Neutrophil (primary cell): Measurements from ENCODE around the gene ENG.
"Not testable (repeated sequence)": the region's sequence is repeated elsewhere in the genome, so short reads cannot be mapped to it uniquely, and the experiment has no call there.

Experiments used
- H3K27ac ChIP-seq: fragments of 200-600 bp; sonication (generic); 2 replicates; pipeline ENCODE4 v1.5.1; 2016; ENCODE audit warnings: mild to moderate bottlenecking, moderate library complexity
- H3K27me3 ChIP-seq: fragments of 200-600 bp; sonication (generic); 2 replicates; pipeline ENCODE4 v1.6.0; 2016; ENCODE audit warnings: mild to moderate bottlenecking
- H3K36me3 ChIP-seq: fragments of 200-600 bp; sonication (generic); 2 replicates; pipeline ENCODE4 v1.5.1; 2017
- H3K4me1 ChIP-seq, 2 experiments: fragments of 200-600 bp in 1 of 2; sonication (generic) in 1 of 2; 1 replicate in 1 of 2; 2 replicates in 1 of 2; pipeline versions ENCODE4 v1.5.1 to v1.6.1; 2013 to 2016; ENCODE audit warnings: low read depth in 1 of 2, low read length in 1 of 2, mild to moderate bottlenecking in 1 of 2, moderate library complexity in 1 of 2; ENCODE audit not compliant: control insufficient read depth in 1 of 2, insufficient read depth in 1 of 2
- H3K4me3 ChIP-seq, 2 experiments: fragments of 200-600 bp in 1 of 2; sonication (generic) in 1 of 2; 1 replicate in 1 of 2; 2 replicates in 1 of 2; pipeline ENCODE4 v1.5.1; 2013 to 2016; ENCODE audit warnings: low read depth in 1 of 2, low read length in 1 of 2, mild to moderate bottlenecking in 1 of 2, moderate library complexity in 1 of 2
- H3K9me3 ChIP-seq: fragments of 200-600 bp; sonication (generic); 2 replicates; pipeline ENCODE4 v1.5.1; 2016
- TF ChIP-seq, protein P1 (sequence below): fragments of 200-600 bp; sonication (generic); IDR thresholded peaks from 2 replicates; pipeline ENCODE4 v1.5.1; 2016; ENCODE audit warnings: antibody characterized with exemption

The ENG gene

DNA sequence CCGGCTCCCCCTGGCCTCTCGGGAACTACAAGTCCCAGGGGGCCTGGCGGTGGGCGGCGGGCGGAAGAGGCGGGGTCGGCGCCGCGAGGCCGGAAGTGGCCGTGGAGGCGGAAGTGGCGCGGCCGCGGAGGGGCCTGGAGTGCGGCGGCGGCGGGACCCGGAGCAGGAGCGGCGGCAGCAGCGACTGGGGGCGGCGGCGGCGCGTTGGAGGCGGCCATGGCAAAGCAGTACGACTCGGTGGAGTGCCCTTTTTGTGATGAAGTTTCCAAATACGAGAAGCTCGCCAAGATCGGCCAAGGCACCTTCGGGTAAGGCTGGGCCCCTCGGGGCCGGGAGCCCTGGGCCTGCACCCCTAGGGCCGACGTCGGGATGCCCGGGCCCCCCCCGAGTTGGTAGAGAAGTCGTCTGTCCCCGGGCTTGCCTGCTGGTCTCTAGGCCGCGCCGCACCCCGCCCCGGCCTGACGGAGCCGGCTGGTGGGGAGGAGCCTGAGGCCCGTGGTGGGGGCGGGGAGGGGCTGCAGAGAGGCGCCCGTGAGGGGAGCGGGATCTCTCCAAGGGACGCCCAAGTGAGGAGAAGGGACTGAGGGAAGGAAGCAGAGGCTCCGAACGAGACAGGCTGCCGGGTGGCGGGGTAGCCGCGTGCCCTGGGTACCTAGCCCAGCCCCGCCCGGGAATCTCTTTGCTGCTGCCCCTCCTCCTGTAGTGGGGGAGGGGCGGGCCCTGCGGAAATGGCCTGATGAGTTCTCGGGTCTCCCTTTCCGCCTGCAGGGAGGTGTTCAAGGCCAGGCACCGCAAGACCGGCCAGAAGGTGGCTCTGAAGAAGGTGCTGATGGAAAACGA is 68.3 kb downstream of the ENG start, which contains the start of gene CDK9:
Gene CDK9 (plus strand): TSS at position 102 of the 840 bp plus-strand sequence. CDS start 115 bp downstream, at position 217.
- Histone ChIP-seq H3K36me3 (peaks cover 44% of the 10 kb centered on the region), H3K27ac (peak within 1 kb of the TSS; percentile 90), H3K9me3 (no peaks in the 10 kb centered on the region), H3K4me3 (peak within 1 kb of the TSS; percentile 79 to 97), H3K4me1 (peaks cover 54% of the 10 kb centered on the region in 2 experiments), H3K27me3 (no peaks in the 10 kb centered on the region)
- TF ChIP-seq, protein P1, sequence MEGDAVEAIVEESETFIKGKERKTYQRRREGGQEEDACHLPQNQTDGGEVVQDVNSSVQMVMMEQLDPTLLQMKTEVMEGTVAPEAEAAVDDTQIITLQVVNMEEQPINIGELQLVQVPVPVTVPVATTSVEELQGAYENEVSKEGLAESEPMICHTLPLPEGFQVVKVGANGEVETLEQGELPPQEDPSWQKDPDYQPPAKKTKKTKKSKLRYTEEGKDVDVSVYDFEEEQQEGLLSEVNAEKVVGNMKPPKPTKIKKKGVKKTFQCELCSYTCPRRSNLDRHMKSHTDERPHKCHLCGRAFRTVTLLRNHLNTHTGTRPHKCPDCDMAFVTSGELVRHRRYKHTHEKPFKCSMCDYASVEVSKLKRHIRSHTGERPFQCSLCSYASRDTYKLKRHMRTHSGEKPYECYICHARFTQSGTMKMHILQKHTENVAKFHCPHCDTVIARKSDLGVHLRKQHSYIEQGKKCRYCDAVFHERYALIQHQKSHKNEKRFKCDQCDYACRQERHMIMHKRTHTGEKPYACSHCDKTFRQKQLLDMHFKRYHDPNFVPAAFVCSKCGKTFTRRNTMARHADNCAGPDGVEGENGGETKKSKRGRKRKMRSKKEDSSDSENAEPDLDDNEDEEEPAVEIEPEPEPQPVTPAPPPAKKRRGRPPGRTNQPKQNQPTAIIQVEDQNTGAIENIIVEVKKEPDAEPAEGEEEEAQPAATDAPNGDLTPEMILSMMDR: no peak

DNA sequence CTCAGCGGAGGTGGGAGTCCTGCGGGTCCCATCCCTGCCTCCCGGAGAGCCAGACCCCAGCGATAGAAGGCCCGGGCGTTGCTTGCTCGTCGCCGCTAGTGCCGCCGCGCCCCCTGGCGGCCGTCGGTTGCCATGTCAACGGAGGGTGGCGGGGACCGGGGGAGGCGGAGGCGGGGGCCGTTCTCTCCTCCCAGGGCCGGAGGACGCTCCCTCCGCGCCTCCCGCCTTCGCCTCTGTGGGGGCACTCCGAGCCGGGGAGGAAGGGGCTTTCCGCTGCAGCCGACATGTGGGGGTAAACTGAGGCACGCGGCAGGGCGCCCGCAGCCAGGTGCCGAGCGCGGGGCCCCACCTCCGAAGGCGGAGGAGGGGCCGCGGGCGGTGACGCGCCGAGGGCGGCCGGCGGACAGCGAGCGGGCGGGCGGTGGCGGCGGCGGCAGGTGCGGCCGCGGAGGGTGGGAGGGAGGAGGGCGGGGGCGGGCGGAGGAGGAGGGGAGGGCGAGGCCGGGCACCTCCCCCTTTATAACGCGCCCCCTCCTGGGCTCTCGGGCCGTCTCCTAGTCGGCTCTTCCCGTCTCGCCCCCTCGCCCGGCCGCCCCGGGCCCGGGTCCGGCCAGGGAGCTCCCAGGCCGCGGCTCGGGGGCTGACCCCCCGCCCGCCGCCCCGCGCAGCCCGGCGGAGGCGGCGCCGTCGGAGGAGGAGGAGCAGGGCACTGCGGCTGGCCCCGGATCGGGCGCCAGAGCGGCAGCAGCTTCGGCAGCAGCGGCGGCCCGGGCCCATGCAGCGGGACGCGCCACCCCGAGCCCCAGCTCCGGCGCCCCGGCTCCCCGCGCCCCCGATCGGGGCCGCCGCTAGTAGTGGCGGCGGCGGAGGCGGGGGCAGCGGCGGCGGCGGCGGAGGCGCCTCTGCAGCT is 69.2 kb downstream of the ENG start:
- Histone ChIP-seq H3K36me3 (peaks cover 36% of the 10 kb centered on the region), H3K4me1 (peaks cover 62 to 63% of the 10 kb centered on the region in 2 experiments), H3K27ac (peak overlapping the region; percentile 90), H3K27me3 (no peaks in the 10 kb centered on the region), H3K9me3 (no peaks in the 10 kb centered on the region), H3K4me3 (peak overlapping the region; percentile 79 to 97)
- TF ChIP-seq, protein P1: peak; percentile 99

DNA sequence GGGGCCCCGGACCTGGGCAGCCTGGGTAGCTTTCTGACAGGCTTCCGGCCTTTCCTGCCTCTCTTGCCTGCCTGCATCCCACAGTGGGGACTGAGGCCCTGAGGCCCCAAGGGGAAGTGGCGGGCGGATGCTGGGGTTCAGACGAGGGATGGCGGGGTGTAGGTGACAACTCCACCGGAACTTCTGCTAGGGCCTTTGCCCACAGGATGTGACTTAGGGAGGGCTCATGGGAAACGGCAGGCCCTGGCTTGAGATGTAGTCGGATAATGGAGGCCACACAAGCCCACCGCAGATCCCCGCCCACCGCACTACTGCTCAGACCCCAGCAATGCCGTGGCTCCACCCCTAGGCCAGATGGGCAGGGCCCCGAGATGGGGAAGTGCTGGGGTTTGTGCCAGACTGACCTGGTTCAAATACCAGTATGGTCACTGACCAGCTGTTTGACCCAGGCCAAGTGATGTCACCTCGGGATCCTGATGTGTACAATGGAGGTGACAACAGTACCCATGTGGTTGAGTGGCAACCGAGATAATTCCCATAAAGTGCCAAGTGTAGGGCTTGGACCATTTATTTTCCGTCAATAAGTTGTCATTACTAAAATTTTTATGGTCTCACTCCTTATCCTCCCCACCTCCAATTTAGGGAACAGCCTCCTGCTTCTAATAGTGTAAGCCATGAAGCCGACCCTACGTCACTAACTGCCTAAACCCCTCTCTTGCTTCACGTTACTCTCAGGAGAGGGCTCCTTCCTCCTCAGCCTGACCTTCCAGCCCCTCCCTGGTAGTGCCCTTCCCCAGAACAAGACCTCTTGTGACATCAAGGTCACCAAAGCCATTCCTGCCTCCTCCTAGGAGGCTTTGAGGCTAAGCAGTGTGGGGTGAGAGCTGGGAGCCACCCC is 71.1 kb downstream of the ENG start:
- no peaks in the 10 kb centered on the region for H3K27me3 ChIP-seq
- peak overlapping the region; percentile 90 for H3K27ac ChIP-seq
- no peaks in the 10 kb centered on the region for H3K9me3 ChIP-seq
- peaks cover 79 to 80% of the 10 kb centered on the region in 2 experiments for H3K4me1 ChIP-seq
- TF ChIP-seq, protein P1: peak; percentile 43
- H3K36me3 ChIP-seq: peaks cover 16% of the 10 kb centered on the region
- H3K4me3 ChIP-seq: peak overlapping the region; percentile 79 to 97

DNA sequence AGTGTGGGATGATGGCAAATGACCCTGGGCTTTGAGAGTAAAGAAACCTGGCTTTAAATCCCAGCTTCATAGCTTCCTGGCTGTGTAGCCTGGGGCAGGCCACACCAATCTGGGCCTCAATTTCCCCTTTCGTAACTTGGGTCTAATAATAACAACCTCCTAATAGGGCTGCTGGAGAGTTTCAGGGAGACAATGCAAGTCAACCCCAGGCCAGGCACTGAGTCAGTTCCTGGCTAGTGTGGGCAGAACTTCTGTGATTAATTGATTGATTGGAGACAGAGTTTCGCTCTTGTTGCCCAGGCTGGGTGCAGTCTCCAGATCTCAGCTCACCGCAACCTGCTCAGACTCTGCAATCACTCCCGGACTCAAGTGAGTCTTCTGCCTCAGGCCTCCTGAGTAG is 72.7 kb downstream of the ENG start:
- Histone ChIP-seq H3K9me3 (no peaks in the 10 kb centered on the region), H3K36me3 (peaks cover under 1% of the 10 kb centered on the region), H3K4me1 (peaks cover 75 to 84% of the 10 kb centered on the region in 2 experiments), H3K27ac (peak overlapping the region; percentile 90), H3K27me3 (no peaks in the 10 kb centered on the region), H3K4me3 (peak overlapping the region in 1 of 2 experiments; percentile 78)
- TF ChIP-seq, protein P1: no peak

DNA sequence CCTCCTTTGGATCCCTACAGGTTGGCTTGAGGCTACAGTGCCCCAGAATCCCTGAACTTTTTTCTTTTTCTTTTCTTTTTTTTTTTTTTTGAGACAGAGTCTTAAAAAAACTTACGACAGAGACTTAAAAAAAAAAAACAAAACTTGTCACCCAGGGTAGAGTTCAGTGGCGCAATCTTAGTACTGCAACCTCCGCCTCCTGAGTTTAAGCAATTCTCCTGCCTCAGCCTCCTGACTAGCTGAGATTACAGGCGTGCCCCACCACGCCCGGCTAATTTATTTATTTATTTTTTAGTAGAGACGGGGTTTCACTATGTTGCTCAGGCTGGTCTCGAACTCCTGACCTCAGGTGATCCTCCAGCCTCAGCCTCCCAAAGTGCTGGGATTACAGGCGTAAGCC is 73.5 kb downstream of the ENG start:
- peak overlapping the region; percentile 90 for H3K27ac ChIP-seq
- TF ChIP-seq, protein P1: peak; percentile 56
- H3K4me1 ChIP-seq: peaks cover 78 to 87% of the 10 kb centered on the region in 2 experiments
- not testable (repeated sequence) for H3K36me3 ChIP-seq, H3K27me3 ChIP-seq, H3K9me3 ChIP-seq
- H3K4me3 ChIP-seq: peak overlapping the region; percentile 45 to 78
